Activated T-cell treated with anti-CD3 and anti-CD28 coated beads for 48 hours (primary cell): ENCODE data around the gene ADCY2.

Source experiments
- DNase-seq: peaks from one replicate; pipeline ENCODE4 v3.0.0-alpha.2; 2020; ENCODE audit warnings: low read depth

ADCY2 gene

GRCh38 chr5:7828269-7828668 lies 432.3 kb downstream of the ADCY2 start:
- DNase-seq, result no peak

GRCh38 chr5:7834982-7835381 lies 439.0 kb downstream of the ADCY2 start:
- DNase-seq, result no peak

DNA sequence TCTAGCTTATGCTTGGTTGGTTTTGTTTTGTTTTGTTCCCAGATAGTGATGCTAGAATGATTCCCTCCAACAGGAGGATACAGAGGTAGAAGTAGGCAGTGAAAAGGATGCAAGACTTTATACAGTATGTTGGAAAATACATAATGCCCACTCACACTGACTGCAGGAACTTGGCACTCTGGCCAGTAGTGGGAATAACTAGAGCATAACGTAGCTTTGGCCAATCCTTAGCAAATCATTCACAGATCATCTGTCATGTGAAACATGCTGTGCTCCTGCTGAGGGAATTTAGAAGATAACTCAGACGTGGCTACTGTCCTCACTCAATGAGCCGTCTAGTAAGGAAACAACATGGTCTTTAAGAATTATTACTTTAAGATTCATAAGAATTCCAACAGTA lies 441.5 kb downstream of the ADCY2 start:
- no peak for DNase-seq

- DNase-seq, result no peak
Observed at GRCh38 chr5:7842531-7842930, 446.6 kb downstream of the ADCY2 start.

DNA sequence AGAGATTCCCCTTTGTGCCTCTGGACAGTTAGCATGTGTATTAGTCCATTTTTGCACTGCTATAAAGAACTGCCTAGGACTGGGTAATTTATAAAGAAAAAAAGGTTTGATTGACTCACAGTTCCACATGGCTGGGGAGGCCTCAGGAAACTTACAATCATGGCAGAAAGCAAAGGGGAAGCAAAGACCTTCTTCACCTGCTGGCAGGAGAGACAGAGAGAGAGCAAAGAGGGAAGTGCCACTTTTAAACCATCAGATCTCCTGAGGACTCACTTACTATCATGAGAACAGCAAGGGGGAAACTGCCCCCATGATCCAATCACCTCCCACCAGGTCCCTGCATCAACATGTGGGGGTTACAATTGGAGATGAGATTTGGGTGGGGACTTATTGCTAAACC lies 449.0 kb downstream of the ADCY2 start:
- no peak for DNase-seq

DNA sequence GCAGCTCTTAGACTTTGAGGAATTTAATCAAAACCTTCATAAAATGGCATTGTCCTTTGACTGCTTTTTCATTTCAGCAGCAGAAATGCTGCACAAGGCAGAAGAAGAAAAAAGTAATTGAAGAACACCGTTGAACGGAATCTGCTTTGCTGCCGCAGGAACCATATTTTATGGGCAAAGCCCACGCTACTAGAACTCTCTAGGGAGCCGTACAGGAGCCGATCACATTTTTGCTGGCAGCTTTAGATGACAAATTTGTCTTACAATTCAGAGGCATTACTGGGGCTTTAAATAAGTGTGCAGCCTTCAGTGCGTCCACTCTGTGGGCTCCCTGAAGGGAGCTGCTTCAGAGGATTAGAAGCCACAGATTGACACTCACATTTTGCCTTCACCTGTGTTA lies 449.6 kb downstream of the ADCY2 start:
- DNase-seq, result no peak

GRCh38 chr5:7846327-7846726 lies 450.4 kb downstream of the ADCY2 start:
- no peak for DNase-seq

DNA sequence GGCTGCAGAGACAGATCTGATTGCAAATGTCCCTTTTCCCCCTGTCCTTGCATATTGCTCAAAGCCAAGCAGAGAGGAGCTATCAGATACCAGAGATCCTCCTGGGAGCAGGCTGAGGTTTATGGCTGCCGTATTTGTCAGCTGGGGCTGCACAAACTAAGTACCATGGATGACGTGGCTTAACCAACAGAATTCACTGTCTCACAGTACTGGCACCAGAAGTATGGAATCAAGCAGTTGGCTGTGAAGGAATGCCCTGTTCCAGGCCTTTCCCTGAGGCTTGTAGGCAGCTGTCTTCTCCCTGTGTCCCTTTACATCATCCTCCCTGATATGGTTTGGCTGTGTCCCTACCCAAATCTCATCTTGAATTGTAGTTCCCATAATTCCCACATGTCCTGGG lies 452.4 kb downstream of the ADCY2 start:
- DNase-seq, result no peak

DNA sequence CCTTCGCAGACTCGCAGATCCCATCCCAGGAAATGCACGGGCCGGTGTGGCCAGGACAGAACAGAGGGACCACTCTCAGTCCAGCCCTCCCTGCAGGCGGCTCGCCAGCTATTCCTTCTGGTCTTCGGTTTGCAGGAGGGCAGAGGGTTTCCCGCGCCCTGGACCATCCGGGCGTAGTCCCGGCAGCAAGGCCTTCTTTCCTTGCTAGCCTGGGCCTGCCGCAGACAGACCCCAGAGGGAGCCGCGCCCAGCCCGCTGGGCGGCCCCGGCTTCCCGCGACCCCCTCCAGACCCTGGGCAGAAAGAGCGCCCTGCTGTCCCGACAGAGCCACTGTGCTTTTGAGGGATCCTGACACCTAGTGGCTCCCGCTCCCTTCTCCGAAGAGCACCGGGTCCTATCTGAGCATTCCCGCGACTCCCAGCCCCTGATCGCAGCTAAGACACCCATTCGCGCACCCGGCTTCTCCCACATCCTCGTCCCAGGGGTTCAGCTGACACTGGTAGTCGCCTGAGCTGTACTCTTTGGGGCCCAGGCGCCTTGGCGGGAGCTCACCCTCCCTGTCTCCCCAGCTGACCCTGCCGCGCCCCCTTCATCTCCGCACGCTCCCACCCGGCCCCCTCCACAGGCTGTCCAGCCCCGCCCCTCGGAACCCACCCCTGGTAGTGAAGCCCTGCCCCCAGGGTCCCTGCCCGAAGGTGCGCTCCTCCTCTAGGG lies 453.9 kb downstream of the ADCY2 start:
- no peak for DNase-seq

- no peak for DNase-seq
Observed at GRCh38 chr5:7850395-7851239, 454.7 kb downstream of the ADCY2 start, which contains the start of gene CFAP90. TSS of gene CFAP90 (minus strand) at chr5:7851133. CDS start at chr5:7851021, 112 bp downstream.

- DNase-seq, result no peak
Observed at GRCh38 chr5:7851240-7851592, 455.3 kb downstream of the ADCY2 start.

DNA sequence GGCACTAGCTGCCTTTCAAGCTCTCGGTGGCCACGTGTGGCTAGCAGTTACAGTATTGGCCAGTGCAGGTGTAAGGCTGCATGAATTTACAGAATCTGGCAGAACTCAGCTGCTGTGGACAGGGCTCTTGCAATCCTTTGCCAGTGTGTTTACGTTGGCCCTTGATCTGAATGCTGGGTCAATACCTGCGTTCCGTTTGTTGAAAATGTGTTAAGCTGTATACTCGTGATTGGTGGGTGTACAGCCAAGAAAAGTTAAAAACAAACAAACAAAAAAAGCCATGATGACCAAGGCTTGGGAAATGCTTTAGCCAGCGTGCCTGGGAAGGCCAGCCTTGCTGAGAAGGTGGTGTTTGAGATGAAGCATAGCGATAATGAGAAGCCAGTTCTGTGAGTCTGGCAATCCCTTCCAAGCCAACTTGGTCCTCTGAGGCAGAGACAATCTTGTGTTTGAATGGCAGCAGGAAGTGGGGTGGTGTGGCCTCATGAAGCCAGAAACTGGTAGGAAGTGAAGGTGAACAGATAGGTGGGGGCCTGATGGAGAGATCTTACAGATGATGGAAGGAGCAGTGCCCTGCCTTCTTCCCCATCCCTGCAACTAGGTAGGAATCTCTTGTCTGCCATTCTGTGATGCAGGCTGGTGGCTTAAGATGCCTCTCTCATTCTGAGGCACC lies 455.8 kb downstream of the ADCY2 start:
- DNase-seq, result no peak

GRCh38 chr5:7852542-7852941 lies 456.6 kb downstream of the ADCY2 start:
- DNase-seq, result no peak

DNA sequence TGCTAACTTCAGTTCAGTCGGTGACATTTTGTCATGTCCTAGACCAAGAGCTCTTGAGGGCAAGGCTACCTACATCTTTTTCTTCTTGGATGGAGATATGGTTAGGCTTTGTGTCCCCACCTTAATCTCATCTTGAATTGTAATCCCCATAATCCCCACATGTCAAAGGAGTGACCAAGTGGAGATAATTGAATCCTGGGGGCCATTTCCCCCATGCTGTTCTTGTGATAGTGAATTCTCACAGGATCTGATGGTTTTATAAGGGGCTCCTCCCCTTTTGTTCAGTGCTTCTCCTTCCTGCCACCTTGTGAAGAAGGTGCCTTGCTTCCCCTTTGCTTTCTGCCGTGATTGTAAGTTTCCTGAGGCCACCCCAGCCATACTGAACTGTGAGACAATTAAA lies 457.1 kb downstream of the ADCY2 start:
- no peak for DNase-seq

- DNase-seq, result no peak
Observed at GRCh38 chr5:7855611-7856010, 459.7 kb downstream of the ADCY2 start.

- DNase-seq, result no peak
Observed at GRCh38 chr5:7856855-7857254, 460.9 kb downstream of the ADCY2 start.

DNA sequence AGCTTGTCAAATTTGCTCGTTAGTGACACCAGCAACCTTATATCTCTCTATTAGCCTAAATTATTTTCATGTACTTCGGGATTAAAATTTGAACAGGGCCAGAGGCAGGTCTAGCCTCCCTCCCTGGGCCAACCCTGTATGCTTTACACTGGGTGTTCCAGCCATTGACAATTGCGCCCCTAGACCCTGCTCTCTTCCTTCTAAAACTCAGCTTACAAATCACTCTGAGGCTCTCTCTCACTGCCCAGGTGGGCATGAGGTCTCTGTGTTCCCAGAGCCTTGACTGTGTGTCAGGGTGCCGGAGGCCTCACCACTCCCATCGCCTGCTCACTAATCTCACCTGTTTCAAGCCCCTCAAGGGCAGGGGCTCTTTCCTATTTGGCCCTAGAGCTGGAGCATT lies 461.4 kb downstream of the ADCY2 start:
- DNase-seq, result no peak

DNA sequence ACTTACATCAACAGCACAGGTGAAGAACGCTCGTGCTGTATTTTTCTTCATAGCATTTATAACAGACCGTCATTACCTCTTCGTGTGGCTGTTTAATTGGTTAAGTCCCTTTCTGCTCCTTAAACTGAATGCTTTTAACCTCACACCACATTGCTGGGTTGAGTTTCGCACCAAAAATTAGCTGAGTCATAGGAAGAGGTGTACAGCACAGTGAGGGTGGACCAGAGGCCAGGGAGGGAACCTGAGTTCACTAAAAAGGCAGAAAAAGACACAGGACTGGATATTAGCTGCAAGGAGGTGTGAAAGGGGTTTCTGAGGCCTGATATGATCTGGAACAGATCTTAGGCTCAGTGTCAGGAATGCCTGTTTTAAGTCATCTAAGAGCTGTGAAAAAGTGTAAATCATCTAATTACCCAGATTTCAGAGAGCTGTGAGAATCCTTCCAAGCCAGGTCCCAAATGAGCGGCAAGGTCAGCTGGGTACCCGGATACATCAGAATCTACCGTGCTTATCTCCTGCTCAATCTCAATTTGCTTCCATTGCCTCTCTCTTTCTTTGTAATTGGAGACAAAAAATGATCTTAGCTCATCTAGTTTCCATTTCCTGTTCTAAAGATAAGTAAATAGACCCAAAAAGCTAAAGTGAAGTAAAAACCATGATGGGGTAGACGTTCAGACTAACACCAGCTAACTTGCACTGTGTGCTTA lies 462.1 kb downstream of the ADCY2 start:
- DNase-seq, result no peak

- no peak for DNase-seq
Observed at GRCh38 chr5:7866196-7866595, 470.3 kb downstream of the ADCY2 start.

GRCh38 chr5:7867260-7867659 lies 471.3 kb downstream of the ADCY2 start:
- DNase-seq, result no peak

DNA sequence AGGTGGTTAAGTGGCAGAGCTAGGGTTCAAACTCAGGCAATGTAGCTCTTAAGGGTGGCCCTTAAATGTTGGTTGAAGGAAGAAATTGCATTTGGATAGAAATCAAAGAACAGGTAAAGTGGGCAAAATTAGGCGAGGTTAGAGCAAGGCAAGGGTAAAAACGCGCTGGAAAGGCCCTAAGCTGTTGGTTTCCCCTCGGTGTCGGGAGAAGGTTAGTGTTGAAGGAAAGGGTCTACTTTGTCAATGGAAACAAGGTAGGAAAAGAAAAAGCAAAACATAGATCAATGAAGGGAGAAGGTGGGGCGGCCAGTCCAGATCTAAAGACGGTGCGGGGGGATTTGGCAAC lies 472.5 kb downstream of the ADCY2 start:
- DNase-seq, result no peak

DNA sequence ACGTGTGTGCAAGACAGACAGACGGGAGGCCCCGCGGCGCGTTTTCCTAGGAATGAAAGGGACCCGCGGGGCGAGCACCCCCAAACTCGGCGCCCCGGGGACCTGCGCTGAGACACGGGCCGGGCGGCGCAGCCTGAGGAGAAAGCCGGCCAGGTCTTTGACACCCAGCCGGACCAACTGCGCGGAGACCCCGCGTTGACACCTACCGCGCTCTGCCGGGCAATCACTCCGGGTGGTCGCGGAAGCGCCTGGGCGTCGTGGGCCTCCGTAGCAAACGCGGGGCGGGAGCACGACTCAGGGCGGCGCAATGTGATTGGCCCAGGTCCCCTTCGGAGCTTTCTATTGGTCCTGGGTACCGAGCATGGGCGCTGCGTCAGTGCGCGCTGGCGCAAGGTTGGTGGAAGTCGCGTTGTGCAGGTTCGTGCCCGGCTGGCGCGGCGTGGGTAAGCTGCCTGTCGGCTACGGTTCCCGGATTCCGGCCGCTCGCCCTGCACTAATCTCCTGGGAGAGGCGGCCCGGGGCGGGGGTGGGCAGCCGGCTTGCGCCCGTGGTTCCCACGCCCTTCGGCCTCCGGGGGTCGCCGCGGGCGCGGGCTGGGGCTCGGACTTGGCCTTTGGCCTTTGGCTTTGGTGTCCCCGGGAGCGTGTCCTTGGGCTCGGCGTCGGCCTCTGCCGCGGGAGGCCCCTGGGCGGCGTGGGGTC lies 473.0 kb downstream of the ADCY2 start, which contains the start of the genes FASTKD3 and MTRR:
TSS of gene FASTKD3 (minus strand) at position 259 of the 701 bp plus-strand sequence. CDS start 948 bp downstream, outside the sequence.
TSS of gene MTRR (plus strand) at position 376 of the 701 bp plus-strand sequence. CDS start 1,647 bp downstream, outside the sequence.
- DNase-seq, result peak; percentile 85
